GM12878 (cell line): ENCODE results near the gene CD2BP2. TPM values are rescaled to one million over a fixed set of nuclear protein-coding genes. Genes with fewer than 3 reads are reported as not detected.
A peak's percentile ranks its signal among the peaks of the same experiment; 100 is the strongest.

Source experiments
- ATAC-seq: fragments of 200-7000 bp; cut with Tn5 transposase; 3 replicates; pipeline ENCODE4 v1.9.1; 2020; ENCODE audit warnings: mild to moderate bottlenecking, moderate library complexity
- BruUV-seq: library from RNA; stranded (reverse); fragments of 400-500 nt; replicated peaks from 2 replicates; lab custom pipeline; 2021; lab: Mats Ljungman, UMichigan
- CTCF ChIA-PET: fragments of 300-600 bp; sonication (Branson Sonifier 250); formaldehyde crosslinking; extraction: SDS; loops from one replicate; lab custom pipeline; 2021; ENCODE audit warnings: inconsistent platforms; lab: Yijun Ruan, JAX
- POLR2A ChIA-PET: fragments of 350-600 bp; formaldehyde crosslinking; extraction: SDS; loops from one replicate; lab custom pipeline; 2021; ENCODE audit warnings: inconsistent platforms; lab: Charles Lee
- RAD21 ChIA-PET: fragments of 300-600 bp; sonication (Branson Sonifier 250); formaldehyde crosslinking; loops from one replicate; lab custom pipeline; 2023; ENCODE audit warnings: antibody characterized with exemption; ENCODE audit not compliant: unreplicated experiment; lab: Charles Lee
- SMC1A ChIA-PET: fragments of 300-600 bp; sonication (Branson Sonifier 250); formaldehyde crosslinking; loops from one replicate; lab custom pipeline; 2023; ENCODE audit not compliant: unreplicated experiment, uncharacterized antibody; lab: Charles Lee
- DNase-seq: peaks from one replicate; pipeline ENCODE4 v3.0.0-alpha.2; 2011; ENCODE audit warnings: low read depth, low spot score
- FAIRE-seq: peaks from 3 replicates; lab custom pipeline; 2011; peaks lifted over from hg19 to GRCh38; lab: Jason Lieb, UNC
- H2AFZ ChIP-seq: 2 replicates; pipeline ENCODE4 v1.6.0; 2011; ENCODE audit warnings: low read depth, low read length, control low read depth; ENCODE audit not compliant: control insufficient read depth
- H3K27ac ChIP-seq: 2 replicates; pipeline ENCODE4 v1.5.1; 2011; ENCODE audit warnings: control low read depth; ENCODE audit not compliant: control insufficient read depth, insufficient read depth
- H3K27me3 ChIP-seq, 2 experiments: replicated peaks in 1 of 2; 2 replicates each; pipeline versions ENCODE4 v1.6.0 to v1.6.1; 2011; ENCODE audit warnings: low read length in 1 of 2; ENCODE audit not compliant: control insufficient read depth in 2 of 2, insufficient read depth in 2 of 2
- H3K36me3 ChIP-seq, 2 experiments: 2 replicates each; pipeline ENCODE4 v1.5.1; 2011; ENCODE audit warnings: low read length in 1 of 2; ENCODE audit not compliant: control insufficient read depth in 2 of 2, insufficient read depth in 2 of 2
- H3K4me1 ChIP-seq: 2 replicates; pipeline ENCODE4 v1.6.1; 2011; ENCODE audit warnings: mild to moderate bottlenecking, low read length, moderate library complexity, mixed read lengths; ENCODE audit not compliant: control insufficient read depth, insufficient read depth
- H3K4me2 ChIP-seq: 2 replicates; pipeline ENCODE4 v1.6.0; 2011; ENCODE audit warnings: control low read depth; ENCODE audit not compliant: control insufficient read depth, insufficient read depth
- H3K4me3 ChIP-seq: fragments of 200-600 bp; sonication (generic); 2 replicates; pipeline ENCODE4 v1.5.1; 2016
- H3K79me2 ChIP-seq: 2 replicates; pipeline ENCODE4 v1.6.0; 2011; ENCODE audit warnings: low read length; ENCODE audit not compliant: control insufficient read depth, insufficient read depth
- H3K9ac ChIP-seq: 2 replicates; pipeline ENCODE4 v1.8.0; 2011; ENCODE audit warnings: low read length, control low read depth, mixed read lengths; ENCODE audit not compliant: control insufficient read depth, insufficient read depth
- H3K9me3 ChIP-seq: replicated peaks from 3 replicates; pipeline ENCODE4 v1.5.1; 2011; ENCODE audit warnings: mild to moderate bottlenecking, low read length; ENCODE audit not compliant: control insufficient read depth, insufficient read depth
- H4K20me1 ChIP-seq: 2 replicates; pipeline ENCODE4 v1.6.0; 2011; ENCODE audit not compliant: control insufficient read depth, insufficient read depth
- BMI1 ChIP-seq: fragments of 450-650 bp; IDR thresholded peaks from 2 replicates; pipeline ENCODE4 v1.6.1; 2016; ENCODE audit warnings: mild to moderate bottlenecking, moderate library complexity, borderline replicate concordance
- CBFB ChIP-seq: IDR thresholded peaks from 2 replicates; pipeline ENCODE4 v1.6.1; 2016; ENCODE audit warnings: antibody characterized with exemption, low read depth
- DPF2 ChIP-seq: fragments of 450-650 bp; IDR thresholded peaks from 2 replicates; pipeline ENCODE4 v1.6.1; 2017; ENCODE audit warnings: mild to moderate bottlenecking
- ELK1 ChIP-seq: IDR thresholded peaks from 2 replicates; pipeline ENCODE4 v1.6.1; 2012; ENCODE audit warnings: low read depth, low read length, improper control_type of control experiment
- GABPA ChIP-seq: IDR thresholded peaks from 2 replicates; pipeline ENCODE4 v1.6.1; 2014; ENCODE audit warnings: antibody characterized with exemption, low read depth, mild to moderate bottlenecking, inconsistent platforms
- HDGF ChIP-seq: fragments of 450-650 bp; IDR thresholded peaks from 2 replicates; pipeline ENCODE4 v1.6.1; 2016; ENCODE audit warnings: antibody characterized with exemption
- MEF2A ChIP-seq: IDR thresholded peaks from 2 replicates; pipeline ENCODE4 v1.6.1; 2011; ENCODE audit warnings: low read depth, mild to moderate bottlenecking, low read length, moderate library complexity; ENCODE audit not compliant: insufficient read depth
- MTA2 ChIP-seq: fragments of 450-650 bp; IDR thresholded peaks from 2 replicates; pipeline ENCODE4 v1.6.1; 2016; ENCODE audit warnings: low read depth, mild to moderate bottlenecking, moderate library complexity
- NBN ChIP-seq: fragments of 450-650 bp; IDR thresholded peaks from 2 replicates; pipeline ENCODE4 v1.6.1; 2016
- PAX8 ChIP-seq: fragments of 450-650 bp; IDR thresholded peaks from 2 replicates; pipeline ENCODE4 v1.6.1; 2017; ENCODE audit warnings: mild to moderate bottlenecking, moderate library complexity
- RELA ChIP-seq: fragments of 450-650 bp; IDR thresholded peaks from 2 replicates; pipeline ENCODE4 v1.8.0; 2014; ENCODE audit warnings: borderline replicate concordance; ENCODE audit not compliant: partially characterized antibody
- REST ChIP-seq: IDR thresholded peaks from 2 replicates; pipeline ENCODE4 v1.6.1; 2012; ENCODE audit warnings: mild to moderate bottlenecking, low read depth, low read length
- RFX5 ChIP-seq: IDR thresholded peaks from 2 replicates; pipeline ENCODE4 v1.6.1; 2011; ENCODE audit warnings: low read depth, low read length, improper control_type of control experiment
- SRF ChIP-seq, 2 experiments: IDR thresholded peaks; 2 replicates each; pipeline ENCODE4 v1.6.1; 2011; ENCODE audit warnings: low read depth in 2 of 2, low read length in 2 of 2, mild to moderate bottlenecking in 1 of 2, moderate library complexity in 1 of 2
- STAT1 ChIP-seq: fragments of 450-650 bp; conservative IDR thresholded peaks from 2 replicates; pipeline ENCODE4 v1.6.1; 2014; ENCODE audit warnings: antibody characterized with exemption, mild to moderate bottlenecking
- TCF7 ChIP-seq: IDR thresholded peaks from 2 replicates; pipeline ENCODE4 v1.6.1; 2014; ENCODE audit warnings: antibody characterized with exemption, borderline replicate concordance
- WRNIP1 ChIP-seq: IDR thresholded peaks from 2 replicates; pipeline ENCODE4 v1.6.1; 2011; ENCODE audit warnings: low read depth, low read length, improper control_type of control experiment, borderline replicate concordance
- ZNF274 ChIP-seq: IDR thresholded peaks from one replicate; pipeline ENCODE4 v1.8.0; 2011; ENCODE audit not compliant: insufficient read length, insufficient read depth
- ZNF622 ChIP-seq: fragments of 450-650 bp; IDR thresholded peaks from 2 replicates; pipeline ENCODE4 v1.6.1; 2017; ENCODE audit warnings: mild to moderate bottlenecking, inconsistent platforms
- WGBS: methylation state at CpG from one replicate; pipeline ENCODE4 v1.1.6; 2016; ENCODE audit warnings: low lambda C conversion rate; ENCODE audit not compliant: insufficient replicate concordance, insufficient coverage; ENCODE audit errors: missing lambda C conversion rate; 5-methylcytosine and 5-hydroxymethylcytosine counted together
- in situ Hi-C: fragments of 300-500 bp; cut with MboI; formaldehyde crosslinking; loops from 9 replicates; pipeline ENCODE4 v1.14.3; 2018; ENCODE audit warnings: mixed read lengths
- intact Hi-C: fragments of 100-400 bp; cut with micrococcal nuclease; formaldehyde crosslinking; loops from one replicate; pipeline ENCODE4 v1.14.2; 2022; ENCODE audit not compliant: unreplicated experiment
- polyA plus RNA-seq, 11 experiments: library from polyadenylated mRNA; depleted of rRNA in 4 of 11; unstranded in 6 of 11; stranded (reverse) in 5 of 11; fragments of >200 nt; fragmentation: Nextera tagmentation in 4 of 11; fragmentation: Illumina TruSeq in 1 of 11; extraction: Ambion mirVana in 4 of 11; extraction: Trizol in 1 of 11; gene quantifications; 1 replicate in 1 of 11; 2 replicates in 10 of 11; pipeline versions ENCODE4 v1.2.1 to v1.2.3, GENCODE V29; 2011 to 2016; ENCODE audit warnings: inconsistent platforms in 2 of 11, missing spikeins in 2 of 11, low read depth in 1 of 11
- total RNA-seq, 4 experiments: library from RNA; depleted of rRNA in 3 of 4; stranded (reverse); fragments of >200 nt in 3 of 4; fragmentation: Illumina TruSeq in 1 of 4; extraction: Trizol in 1 of 4; gene quantifications; 2 replicates each; pipeline versions ENCODE4 v1.2.1 to v1.2.3, GENCODE V29; 2013 to 2021

CD2BP2 gene
- total and polyA plus RNA-seq, 10 of the 15 experiments (the other 5 are each of a cell fraction or from before 2014, with no cell fraction given), result 3.3 to 47.9 (median 31.8) TPM

GRCh38 chr16:30368122-30368791 lies 13.1 kb upstream of the CD2BP2 start:
- ATAC-seq (no peak), DNase-seq (no peak), FAIRE-seq (no peak)
- Histone ChIP-seq H3K9me3 (no peaks in the 10 kb centered on the region), H3K4me2 (peak overlapping the region; percentile 98), H2AFZ (no peak overlapping the region), H3K79me2 (peaks cover 35% of the 10 kb centered on the region), H3K4me3 (peak overlapping the region; percentile 97), H4K20me1 (peaks cover 17% of the 10 kb centered on the region), H3K27ac (peak overlapping the region; percentile 64), H3K36me3 (peaks cover 3 to 6% of the 10 kb centered on the region in 2 experiments; a peak in 3 of 4 replicates), H3K27me3 (no peaks in the 10 kb centered on the region), H3K4me1 (peaks cover 16% of the 10 kb centered on the region), H3K9ac (peak overlapping the region; percentile 86)
- SMC1A ChIA-PET, result interaction anchor here (1.1 to 3.5 kb wide), 3 partner anchors 11 to 40 kb away, joined by 4 to 15 read pairs (median 4); partner anchors contain the start of gene ZNF771
- POLR2A ChIA-PET, result interaction anchor here (0.9 to 2.1 kb wide), 5 partner anchors 10 to 168 kb away, joined by 3 to 8 read pairs (median 4); no protein-coding TSS in a partner anchor
- intact Hi-C loops, result no loop called here
- CTCF ChIA-PET, result interaction anchor here (0.6 to 9.0 kb wide), 6 partner anchors 12 to 254 kb away, joined by 3 to 70 read pairs (median 4); partner anchors contain the start of genes DCTPP1, SEPTIN1 and ZNF771
- no peak for TF ChIP-seq MTA2
- TF ChIP-seq TCF7, result no peak
- TF ChIP-seq ZNF622, result no peak
- TF ChIP-seq SRF (IDR thresholded peaks at IDR 0.05; ENCODE audit: low read depth in 2 of 2, low read length in 2 of 2), result no peak
- TF ChIP-seq NBN, result no peak
- TF ChIP-seq HDGF, result no peak
- no peak for TF ChIP-seq GABPA
- no peak for TF ChIP-seq REST
- TF ChIP-seq RELA, result no peak
- TF ChIP-seq STAT1, result no peak
- no peak for TF ChIP-seq RFX5
- no peak for TF ChIP-seq WRNIP1
- no peak for TF ChIP-seq MEF2A
- no peak for TF ChIP-seq DPF2
- no peak for TF ChIP-seq BMI1
- no peak for TF ChIP-seq ZNF274
- no peak for TF ChIP-seq CBFB
- no peak for TF ChIP-seq ELK1
- TF ChIP-seq PAX8, result no peak
- BruUV-seq, result no TSS peak
- RAD21 ChIA-PET, result interaction anchor here (0.6 to 3.8 kb wide), 5 partner anchors 13 to 261 kb away, joined by 3 to 33 read pairs (median 4); partner anchors contain the start of genes CD2BP2, SEPTIN1 and ZNF771
- 10% methylated on average over 8 of the region's 8 CpGs for WGBS
- in situ Hi-C loops, result no loop called here
